ENCODE data around the gene MS4A15. TPM values are rescaled to one million over a fixed set of nuclear protein-coding genes. Genes with fewer than 3 reads are reported as not detected.

The MS4A15 gene
- total and polyA plus RNA-seq, 9 of the 15 experiments (the other 6 are each of a cell fraction or from before 2014, with no cell fraction given) = not detected

DNA sequence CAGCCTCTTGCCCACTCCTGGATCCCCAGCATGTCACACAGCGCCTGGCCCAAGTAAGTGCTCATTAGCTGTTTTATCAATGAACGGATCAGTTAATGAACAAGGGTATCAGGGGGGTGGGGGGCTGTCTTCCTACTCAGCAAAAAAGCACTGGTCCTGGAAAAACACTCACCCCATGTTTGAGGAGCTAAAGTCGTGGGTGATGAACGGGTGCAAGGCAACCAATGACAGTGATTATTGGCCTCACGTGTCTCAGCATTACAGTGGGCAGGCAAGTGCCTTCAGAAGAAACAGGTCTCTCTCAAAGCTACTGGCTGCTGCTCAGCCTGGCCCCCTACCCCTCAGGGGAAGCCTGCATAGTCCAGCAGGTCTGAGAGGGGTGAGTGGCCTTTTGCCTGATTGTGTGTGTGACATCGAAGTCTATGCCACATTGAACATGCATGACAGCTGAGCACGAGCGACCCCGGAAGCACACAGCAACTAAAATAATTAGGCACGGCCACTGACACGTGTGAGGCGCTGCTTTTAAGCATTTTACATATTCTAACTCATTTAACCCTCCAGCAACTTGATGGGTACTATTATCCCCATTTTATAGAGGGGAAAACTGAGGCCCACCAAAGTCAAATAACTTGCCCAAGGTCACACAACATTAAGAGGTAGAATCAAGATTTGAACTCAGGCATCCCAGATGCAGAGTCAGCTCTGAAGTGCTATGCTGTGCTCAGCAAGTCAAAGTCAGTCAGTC lies 25.9 kb downstream of the MS4A15 start:
- no peak overlapping the region for H2AFZ ChIP-seq (ENCODE audit: low read depth, low read length)
- H3K9me1 ChIP-seq (ENCODE audit: control insufficient read depth, insufficient read depth, low read length) = no peaks in the 10 kb centered on the region
- no peaks in the 10 kb centered on the region for H3K9me3 ChIP-seq (replicated peaks; ENCODE audit: control insufficient read depth, insufficient read depth, low read depth, low read length)
- no peak overlapping the region for H3K4me2 ChIP-seq (ENCODE audit: insufficient read depth, low read length)
- H3K79me2 ChIP-seq (ENCODE audit: control insufficient read depth, insufficient read depth, low read length) = no peaks in the 10 kb centered on the region
- ChIA-PET CTCF (ENCODE audit: low intra/inter-chr PET ratio) (no interaction called here), POLR2A (interaction anchor here (0.6 kb wide), 3 partner anchors 26 to 566 kb away, joined by 3 to 4 read pairs (median 4); partner anchors contain the start of gene MS4A15)
- 5% methylated on average over 12 of the region's 12 CpGs for WGBS (ENCODE audit: insufficient coverage, low coverage, missing lambda C conversion rate)
- FAIRE-seq (no peak), DNase-seq (ENCODE audit: extremely low read depth in 1 of 4, low spot score in 3 of 4) (no peak), ATAC-seq (no peak)
- H3K4me3 ChIP-seq = no peak overlapping the region
- peaks cover 0 to 14% of the 10 kb centered on the region in 2 experiments; a peak in 2 of 5 replicates for H3K27me3 ChIP-seq (ENCODE audit: control insufficient read depth in 2 of 2, insufficient read depth in 2 of 2, low read length in 2 of 2)
- H3K9ac ChIP-seq (ENCODE audit: insufficient read depth in 1 of 2, low read depth in 2 of 2, low read length in 2 of 2) = no peak overlapping the region
- in situ Hi-C loops (cut with MboI) = no loop called here
- H3K36me3 ChIP-seq (ENCODE audit: control insufficient read depth, insufficient read depth, low read length) = no peaks in the 10 kb centered on the region
- intact Hi-C loops (cut with micrococcal nuclease) = no loop called here
- H3K27ac ChIP-seq (ENCODE audit: extremely low read depth, low read depth, low read length) = no peak overlapping the region
- H4K20me1 ChIP-seq (replicated peaks; ENCODE audit: control insufficient read depth, insufficient read depth, low read length) = no peaks in the 10 kb centered on the region
- H3K4me1 ChIP-seq (replicated peaks in 1 of 2; ENCODE audit: control insufficient read depth in 2 of 2, insufficient read depth in 2 of 2, low read length in 2 of 2) = peaks cover 2% of the 10 kb centered on the region in 2 experiments; a peak in 2 of 5 replicates
- BruUV-seq (replicated peaks) = no TSS peak
- TF ChIP-seq CBX3 (IDR thresholded peaks at IDR 0.05; ENCODE audit: borderline replicate concordance in 1 of 2, low read length in 2 of 2) (peak in 1 of 2 experiments; percentile 24; a peak in 1 of 3 replicates), ESRRA (IDR thresholded peaks at IDR 0.05; ENCODE audit: borderline replicate concordance, low read depth) (peak; percentile 96), HDAC2 (IDR thresholded peaks at IDR 0.05) (peak; percentile 30; the same call in 1 of the 2 replicates), BCOR (IDR thresholded peaks at IDR 0.05) (peak; percentile 83), GTF3C2 (IDR thresholded peaks at IDR 0.05; ENCODE audit: borderline replicate concordance, extremely low read depth, insufficient read length) (no peak), ATF7 (IDR thresholded peaks at IDR 0.05) (no peak), MBD2 (IDR thresholded peaks at IDR 0.05; ENCODE audit: borderline replicate concordance, low read depth) (no peak), KDM1A (IDR thresholded peaks at IDR 0.05) (peak; percentile 31 to 66; a peak in 2 of 4 replicates), RBM25 (IDR thresholded peaks at IDR 0.05; ENCODE audit: low read depth, low read length, severe bottlenecking) (peak; percentile 86), SMARCA5 (IDR thresholded peaks at IDR 0.05) (peak; percentile 46; the same call in 1 of the 2 replicates), CHD4 (IDR thresholded peaks at IDR 0.05; ENCODE audit: insufficient read depth, insufficient replicate concordance, low read depth, low read length, poor library complexity, severe bottlenecking) (peak; percentile 74), ZNF24 (IDR thresholded peaks at IDR 0.05) (no peak), ZC3H8 (IDR thresholded peaks at IDR 0.05) (no peak), RCOR1 (IDR thresholded peaks at IDR 0.05; ENCODE audit: borderline replicate concordance in 1 of 2, low read depth in 2 of 2, low read length in 2 of 2) (0 out of 4 replicates have a peak, but pooled peaks of 1 of the 2 experiments have one; percentile 4)
- TF ChIP-seq, protein P1, sequence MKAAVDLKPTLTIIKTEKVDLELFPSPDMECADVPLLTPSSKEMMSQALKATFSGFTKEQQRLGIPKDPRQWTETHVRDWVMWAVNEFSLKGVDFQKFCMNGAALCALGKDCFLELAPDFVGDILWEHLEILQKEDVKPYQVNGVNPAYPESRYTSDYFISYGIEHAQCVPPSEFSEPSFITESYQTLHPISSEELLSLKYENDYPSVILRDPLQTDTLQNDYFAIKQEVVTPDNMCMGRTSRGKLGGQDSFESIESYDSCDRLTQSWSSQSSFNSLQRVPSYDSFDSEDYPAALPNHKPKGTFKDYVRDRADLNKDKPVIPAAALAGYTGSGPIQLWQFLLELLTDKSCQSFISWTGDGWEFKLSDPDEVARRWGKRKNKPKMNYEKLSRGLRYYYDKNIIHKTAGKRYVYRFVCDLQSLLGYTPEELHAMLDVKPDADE (conservative IDR thresholded peaks at IDR 0.05; ENCODE audit: control insufficient read depth, low read depth, low read length) = no peak
- TF ChIP-seq, protein P2, sequence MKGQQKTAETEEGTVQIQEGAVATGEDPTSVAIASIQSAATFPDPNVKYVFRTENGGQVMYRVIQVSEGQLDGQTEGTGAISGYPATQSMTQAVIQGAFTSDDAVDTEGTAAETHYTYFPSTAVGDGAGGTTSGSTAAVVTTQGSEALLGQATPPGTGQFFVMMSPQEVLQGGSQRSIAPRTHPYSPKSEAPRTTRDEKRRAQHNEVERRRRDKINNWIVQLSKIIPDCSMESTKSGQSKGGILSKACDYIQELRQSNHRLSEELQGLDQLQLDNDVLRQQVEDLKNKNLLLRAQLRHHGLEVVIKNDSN (CRISPR knock-in tag; IDR thresholded peaks at IDR 0.05) = peak; percentile 72
- TF ChIP-seq, protein P3, sequence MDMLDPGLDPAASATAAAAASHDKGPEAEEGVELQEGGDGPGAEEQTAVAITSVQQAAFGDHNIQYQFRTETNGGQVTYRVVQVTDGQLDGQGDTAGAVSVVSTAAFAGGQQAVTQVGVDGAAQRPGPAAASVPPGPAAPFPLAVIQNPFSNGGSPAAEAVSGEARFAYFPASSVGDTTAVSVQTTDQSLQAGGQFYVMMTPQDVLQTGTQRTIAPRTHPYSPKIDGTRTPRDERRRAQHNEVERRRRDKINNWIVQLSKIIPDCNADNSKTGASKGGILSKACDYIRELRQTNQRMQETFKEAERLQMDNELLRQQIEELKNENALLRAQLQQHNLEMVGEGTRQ (CRISPR knock-in tag; IDR thresholded peaks at IDR 0.05) = peak; percentile 60

Measured in K562 (cell line).